Activated CD8-positive, alpha-beta T cell treated with anti-CD3 and anti-CD28 coated beads for 36 hours (primary cell): Measurements from ENCODE around the gene MATN4. TPM values are rescaled to one million over a fixed set of nuclear protein-coding genes. Genes with fewer than 3 reads are reported as not detected.

ENCODE experiments used
- ATAC-seq: fragments of 200-7000 bp; cut with Tn5 transposase; one replicate; pipeline ENCODE4 v1.10.0; 2021; ENCODE audit warnings: mild to moderate bottlenecking, moderate library complexity
- CTCF ChIA-PET: fragments of 350-600 bp; sonication (Branson Sonifier 250); formaldehyde crosslinking; loops from one replicate; lab custom pipeline; 2021; ENCODE audit warnings: antibody characterized with exemption; lab: Charles Lee
- POLR2A ChIA-PET: fragments of 350-600 bp; sonication (Branson Sonifier 250); formaldehyde crosslinking; loops from one replicate; lab custom pipeline; 2021; ENCODE audit warnings: antibody characterized with exemption; lab: Charles Lee
- DNase-seq: peaks from one replicate; pipeline ENCODE4 v3.0.0-alpha.2; 2020
- H3K27ac Mint-ChIP-seq: one replicate; pipeline ENCODE4 v1.8.0; 2021; ENCODE audit warnings: mild to moderate bottlenecking, mixed read lengths
- H3K27me3 Mint-ChIP-seq: one replicate; pipeline ENCODE4 v1.8.0; 2021; ENCODE audit warnings: mixed read lengths
- H3K36me3 Mint-ChIP-seq: one replicate; pipeline ENCODE4 v1.8.0; 2021; ENCODE audit warnings: low read depth, mixed read lengths
- H3K4me1 Mint-ChIP-seq: one replicate; pipeline ENCODE4 v1.8.0; 2021; ENCODE audit warnings: low read depth, mixed read lengths
- H3K4me3 Mint-ChIP-seq: one replicate; pipeline ENCODE4 v1.8.0; 2021; ENCODE audit warnings: mild to moderate bottlenecking, moderate library complexity, mixed read lengths
- H3K9me3 Mint-ChIP-seq: one replicate; pipeline ENCODE4 v1.8.0; 2021; ENCODE audit warnings: mixed read lengths
- intact Hi-C: fragments of 100-400 bp; cut with micrococcal nuclease; formaldehyde crosslinking; loops from one replicate; pipeline ENCODE4 v1.10.0; 2022
- total RNA-seq, 2 experiments: library from RNA; stranded (reverse); gene quantifications; one replicate each; pipeline ENCODE4 v1.2.3, GENCODE V29; 2021
- TF ChIP-seq, protein P1 (sequence below): fragments of 200-600 bp; IDR thresholded peaks from one replicate; pipeline ENCODE4 v1.8.0; 2022; ENCODE audit warnings: antibody characterized with exemption, mild to moderate bottlenecking

The MATN4 gene
- total RNA-seq, 2 experiments from 2014 or later = 0.74 to 1.2 TPM

DNA sequence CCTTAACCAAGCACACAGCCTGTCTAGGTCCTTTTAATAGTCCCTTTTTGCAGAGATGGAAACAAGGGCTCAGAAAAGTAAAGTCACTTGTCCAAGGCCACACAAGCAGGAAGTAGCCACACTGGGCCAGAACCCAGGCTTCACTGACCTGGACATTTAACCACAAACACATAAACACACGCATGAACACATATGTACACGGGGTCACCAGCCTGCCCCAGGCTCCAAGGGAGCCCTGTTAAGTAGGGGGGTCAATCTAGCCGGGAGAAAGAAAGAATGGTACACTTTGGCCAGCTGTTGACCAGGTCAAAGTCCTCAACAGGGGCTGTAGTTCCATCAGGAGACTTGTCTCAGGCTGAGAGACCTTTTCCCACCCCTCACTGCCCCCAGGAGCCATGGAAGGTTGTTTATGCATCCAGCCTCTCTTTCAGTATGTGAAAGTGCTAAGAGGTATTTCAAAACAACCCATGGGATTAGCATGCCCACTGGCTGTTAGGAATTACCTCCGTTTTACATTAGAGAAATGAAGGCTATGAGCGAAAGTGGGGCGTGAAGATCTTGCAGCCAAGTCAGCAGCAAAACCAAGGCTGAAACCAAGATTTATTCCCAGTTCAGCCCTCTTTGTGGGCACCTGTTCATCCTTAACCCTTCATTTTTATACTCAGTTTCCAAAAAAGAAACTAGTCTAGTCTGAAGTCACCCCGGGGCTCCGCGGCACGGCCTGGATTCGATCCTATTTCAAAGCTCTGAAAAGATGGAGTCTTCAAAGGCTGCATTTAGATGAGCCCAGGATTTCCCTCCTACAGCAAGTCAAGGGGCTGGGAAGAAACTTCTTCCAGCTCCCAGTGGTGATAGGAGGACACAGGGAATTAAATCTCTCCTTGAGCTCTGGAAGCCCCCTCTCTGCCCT, 30.3 kb upstream of the MATN4 start:
- no peak overlapping the region for H3K27ac Mint-ChIP-seq
- no peak for ATAC-seq
- H3K9me3 Mint-ChIP-seq = no peaks in the 10 kb centered on the region
- peaks cover 18% of the 10 kb centered on the region for H3K36me3 Mint-ChIP-seq
- intact Hi-C loops = no loop called here
- CTCF ChIA-PET = no interaction called here
- POLR2A ChIA-PET = no interaction called here
- TF ChIP-seq, protein P1, sequence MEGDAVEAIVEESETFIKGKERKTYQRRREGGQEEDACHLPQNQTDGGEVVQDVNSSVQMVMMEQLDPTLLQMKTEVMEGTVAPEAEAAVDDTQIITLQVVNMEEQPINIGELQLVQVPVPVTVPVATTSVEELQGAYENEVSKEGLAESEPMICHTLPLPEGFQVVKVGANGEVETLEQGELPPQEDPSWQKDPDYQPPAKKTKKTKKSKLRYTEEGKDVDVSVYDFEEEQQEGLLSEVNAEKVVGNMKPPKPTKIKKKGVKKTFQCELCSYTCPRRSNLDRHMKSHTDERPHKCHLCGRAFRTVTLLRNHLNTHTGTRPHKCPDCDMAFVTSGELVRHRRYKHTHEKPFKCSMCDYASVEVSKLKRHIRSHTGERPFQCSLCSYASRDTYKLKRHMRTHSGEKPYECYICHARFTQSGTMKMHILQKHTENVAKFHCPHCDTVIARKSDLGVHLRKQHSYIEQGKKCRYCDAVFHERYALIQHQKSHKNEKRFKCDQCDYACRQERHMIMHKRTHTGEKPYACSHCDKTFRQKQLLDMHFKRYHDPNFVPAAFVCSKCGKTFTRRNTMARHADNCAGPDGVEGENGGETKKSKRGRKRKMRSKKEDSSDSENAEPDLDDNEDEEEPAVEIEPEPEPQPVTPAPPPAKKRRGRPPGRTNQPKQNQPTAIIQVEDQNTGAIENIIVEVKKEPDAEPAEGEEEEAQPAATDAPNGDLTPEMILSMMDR = no peak
- DNase-seq = no peak
- no peaks in the 10 kb centered on the region for H3K27me3 Mint-ChIP-seq
- H3K4me3 Mint-ChIP-seq = no peak overlapping the region
- peaks cover 8% of the 10 kb centered on the region for H3K4me1 Mint-ChIP-seq

DNA sequence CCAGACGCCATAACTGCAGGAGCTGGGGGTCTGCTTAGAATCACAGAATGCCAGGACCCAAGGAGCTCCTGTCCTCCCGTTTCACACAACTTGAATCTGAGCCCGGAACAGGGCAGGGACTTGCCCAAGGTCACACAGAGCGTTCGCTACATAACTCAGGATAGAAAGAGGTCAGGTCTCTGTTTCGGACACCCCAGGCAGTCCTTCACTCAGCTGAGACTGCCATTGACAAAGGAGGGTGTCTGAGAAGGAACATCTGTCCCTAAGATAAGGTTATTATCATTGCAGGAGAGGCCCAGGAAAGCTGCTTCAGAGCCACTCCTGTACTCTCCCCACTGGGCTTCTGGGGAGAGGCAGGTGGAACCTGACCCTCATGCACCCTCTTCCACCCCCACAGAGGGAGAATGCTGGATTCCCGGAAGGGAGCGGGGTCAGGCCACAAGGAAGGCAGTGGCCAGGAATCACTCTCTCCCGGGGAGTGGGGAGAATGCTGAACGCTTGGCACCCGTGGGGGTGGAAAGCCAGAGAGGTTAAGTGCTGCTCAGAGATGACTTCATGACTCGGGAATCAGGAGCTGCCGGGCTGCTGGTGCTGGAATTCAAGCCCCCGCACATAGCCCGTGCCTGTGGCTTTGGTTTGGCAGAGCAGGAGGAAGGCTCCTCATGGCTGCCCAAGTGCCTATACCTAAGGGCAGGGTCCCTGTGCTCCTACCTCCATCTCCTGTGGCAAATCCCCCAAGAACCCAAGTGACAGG, 29.4 kb upstream of the MATN4 start:
- ChIA-PET CTCF (interaction anchor here (1.0 to 1.4 kb wide), 3 partner anchors 26 to 71 kb away, joined by 3 to 4 read pairs (median 4); partner anchors contain the start of genes DBNDD2 and SYS1), POLR2A (interaction anchor here (3.6 kb wide), 1 partner anchor 10 kb away, joined by 20 read pairs; the partner anchor contains the start of gene SDC4)
- H3K4me3 Mint-ChIP-seq = no peak overlapping the region
- TF ChIP-seq, protein P1 = no peak
- H3K4me1 Mint-ChIP-seq = peaks cover 1% of the 10 kb centered on the region
- DNase-seq (no peak), ATAC-seq (no peak)
- peaks cover 18% of the 10 kb centered on the region for H3K36me3 Mint-ChIP-seq
- H3K27ac Mint-ChIP-seq = no peak overlapping the region
- H3K9me3 Mint-ChIP-seq = no peaks in the 10 kb centered on the region
- intact Hi-C loops = no loop called here
- H3K27me3 Mint-ChIP-seq = no peaks in the 10 kb centered on the region

DNA sequence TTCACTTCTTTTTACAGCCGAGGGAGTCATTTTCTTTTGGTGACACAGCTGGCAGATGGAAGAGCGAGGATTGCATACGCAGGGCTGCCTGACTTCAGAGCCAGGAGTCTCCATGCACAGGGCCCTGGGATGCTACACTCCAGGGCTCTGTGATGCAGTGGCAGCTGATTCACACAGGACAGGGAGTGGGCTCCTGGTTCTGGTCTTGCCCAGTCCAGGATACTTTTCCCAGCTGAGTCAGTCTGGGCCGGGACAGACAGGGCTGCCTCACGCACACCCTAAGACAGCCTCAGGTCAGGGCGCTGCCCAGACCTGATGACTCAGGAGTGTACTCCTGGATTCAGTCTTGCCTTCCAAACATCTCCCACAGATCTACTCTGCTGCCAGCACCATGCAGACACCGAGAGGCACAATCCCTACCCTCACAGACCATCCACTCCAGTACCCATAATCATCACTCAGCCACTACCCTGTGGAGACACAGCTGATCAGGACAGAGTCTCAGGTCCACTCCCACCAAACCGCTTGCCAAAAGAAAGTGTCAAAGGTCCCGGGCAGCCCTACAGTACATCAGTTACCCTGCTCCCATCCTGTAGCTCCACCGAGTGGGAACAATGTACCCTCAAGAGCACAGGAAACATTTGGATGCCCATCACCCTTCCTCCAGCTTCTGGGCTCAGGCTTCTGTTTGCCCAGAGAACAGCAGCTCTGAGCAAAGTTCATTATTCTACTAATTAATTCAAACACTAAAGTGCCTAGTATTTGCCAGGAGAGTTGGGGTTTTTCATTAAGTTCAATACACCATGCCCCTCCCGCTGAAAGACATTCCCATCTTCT, 28.6 kb upstream of the MATN4 start:
- ATAC-seq = no peak
- intact Hi-C loops = no loop called here
- H3K9me3 Mint-ChIP-seq = no peaks in the 10 kb centered on the region
- no peak overlapping the region for H3K4me3 Mint-ChIP-seq
- no peaks in the 10 kb centered on the region for H3K4me1 Mint-ChIP-seq
- H3K27ac Mint-ChIP-seq = no peak overlapping the region
- TF ChIP-seq, protein P1 = no peak
- peaks cover 18% of the 10 kb centered on the region for H3K36me3 Mint-ChIP-seq
- CTCF ChIA-PET = interaction anchor here (1.0 to 1.4 kb wide), 3 partner anchors 26 to 71 kb away, joined by 3 to 4 read pairs (median 4); partner anchors contain the start of genes DBNDD2 and SYS1
- DNase-seq = no peak
- no peaks in the 10 kb centered on the region for H3K27me3 Mint-ChIP-seq
- POLR2A ChIA-PET = interaction anchor here (0.8 to 3.6 kb wide), 2 partner anchors 11 to 17 kb away, joined by 3 to 20 read pairs; partner anchors contain the start of gene SDC4

DNA sequence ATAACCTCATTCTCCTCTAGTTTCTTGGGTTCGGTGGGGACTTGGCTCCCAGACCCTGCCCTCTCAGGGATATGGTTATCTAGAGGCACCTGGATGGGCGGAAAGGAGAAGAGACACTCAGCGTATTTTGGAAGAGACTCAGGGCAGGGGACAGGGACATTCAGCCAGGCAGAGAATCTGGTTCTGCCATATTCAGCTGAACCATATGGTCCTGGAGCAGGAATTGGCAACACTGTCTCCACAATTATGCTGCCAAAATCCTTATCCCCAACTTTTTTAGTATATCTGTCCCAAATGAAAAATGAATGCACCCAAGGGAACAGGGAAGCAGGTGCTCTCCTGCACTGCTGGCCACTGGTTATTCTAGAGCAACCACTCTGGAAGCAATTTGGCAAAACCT, 22.4 kb upstream of the MATN4 start:
- CTCF ChIA-PET = interaction anchor here (1.6 kb wide), 1 partner anchor 11 kb away, joined by 6 read pairs; no protein-coding TSS in a partner anchor

More for the DNA sequence above, 22.4 kb upstream of the MATN4 start:
- Mint-ChIP-seq H3K36me3 (peaks cover 33% of the 10 kb centered on the region), H3K27ac (no peak overlapping the region), H3K27me3 (no peaks in the 10 kb centered on the region), H3K4me1 (no peaks in the 10 kb centered on the region), H3K9me3 (no peaks in the 10 kb centered on the region), H3K4me3 (no peak overlapping the region)
- intact Hi-C loops = no loop called here
- POLR2A ChIA-PET = no interaction called here
- ATAC-seq (no peak), DNase-seq (no peak)
- TF ChIP-seq, protein P1 = no peak
